GM21723 (cell line): ENCODE data around the gene TMEM19.

Experiments
- ATAC-seq: cut with Tn5 transposase; IDR thresholded peaks from one replicate; pipeline ENCODE4 v1.9.1; 2021; ENCODE audit warnings: mild to moderate bottlenecking, moderate library complexity; ENCODE audit not compliant: unreplicated experiment

TMEM19 gene

DNA sequence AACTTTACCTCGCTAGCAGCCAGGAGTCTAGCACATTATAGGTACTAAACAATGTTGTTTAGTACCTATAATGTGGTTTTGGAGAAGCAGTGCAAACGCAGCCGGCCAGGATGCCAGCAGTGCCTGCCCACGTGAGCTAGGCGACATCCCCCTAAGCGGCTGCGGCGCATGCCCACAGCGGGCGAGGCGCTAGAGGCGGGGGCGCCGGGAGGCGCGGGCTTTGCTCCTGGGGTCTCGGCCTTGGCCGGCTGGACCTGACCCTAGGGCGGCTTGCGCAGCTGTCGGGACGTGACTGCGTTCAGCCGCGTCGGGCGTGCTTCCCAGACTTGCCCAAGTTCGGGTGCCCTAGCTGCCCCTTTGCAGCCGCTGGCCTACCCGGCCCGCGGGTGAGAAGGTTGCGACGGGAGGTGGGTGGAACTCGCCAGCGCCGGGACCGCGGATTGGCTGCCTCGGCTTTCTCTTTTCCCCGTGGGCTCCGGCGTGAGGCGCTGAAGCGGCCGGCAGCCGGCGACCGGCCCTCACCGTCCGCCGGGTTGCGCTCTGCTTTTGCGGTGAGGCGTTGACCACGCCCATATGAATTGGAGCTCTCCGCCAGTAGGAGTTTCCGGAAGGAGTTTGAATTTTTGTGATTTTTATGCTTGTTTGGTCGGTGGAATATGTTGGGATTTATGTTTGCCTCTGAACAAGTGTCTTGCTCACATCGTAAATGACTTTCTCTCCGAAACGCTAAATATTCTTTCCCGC, at the start of gene TMEM19:
TSS of gene TMEM19 (plus strand) at position 169 of the 744 bp plus-strand sequence. CDS start 599 bp downstream, outside the sequence.
- ATAC-seq = peak; percentile 88

DNA sequence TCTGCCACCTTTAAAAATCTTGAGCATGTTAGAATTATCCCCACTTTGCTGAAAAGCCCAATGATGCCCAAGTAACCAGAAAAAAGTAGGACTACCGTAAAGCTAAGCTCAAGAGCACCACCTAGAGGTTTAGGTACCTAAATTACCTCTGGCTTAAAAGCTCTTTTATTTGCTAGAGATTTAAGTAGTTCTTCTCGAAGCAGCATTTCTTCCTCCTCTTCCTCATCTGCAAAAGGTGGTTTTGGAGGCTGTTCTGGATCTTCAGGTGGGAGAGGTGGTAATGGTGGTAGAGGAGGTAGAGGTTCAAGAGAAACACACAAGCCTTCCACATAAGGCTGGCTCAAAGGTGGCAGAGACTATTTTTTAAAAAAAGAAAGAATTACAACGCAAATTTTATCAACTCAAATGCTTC, 49.2 kb upstream of the TMEM19 start:
- ATAC-seq = peak; percentile 74

GRCh38 chr12:71638499-71638898, 47.4 kb upstream of the TMEM19 start:
- no peak for ATAC-seq

DNA sequence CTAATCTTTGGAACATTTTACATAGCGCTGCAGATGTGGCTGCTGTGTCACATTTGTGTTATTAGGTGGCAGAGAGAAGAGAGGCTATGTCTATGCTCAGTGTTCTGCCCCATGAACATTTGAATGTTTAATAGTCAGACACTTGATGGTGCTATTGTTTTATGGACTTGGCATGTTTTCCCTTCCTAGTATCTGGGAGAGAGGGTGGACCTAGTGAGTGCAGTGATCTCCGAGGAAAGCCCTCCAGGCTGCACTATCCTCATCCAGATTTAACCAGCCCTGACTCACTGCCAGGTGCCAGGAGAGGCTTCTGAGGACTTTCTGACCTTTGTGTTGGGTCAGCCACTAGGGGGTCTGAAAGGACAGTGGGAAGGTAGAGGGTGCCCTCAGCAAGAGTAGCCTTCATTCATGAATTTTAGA, 46.5 kb upstream of the TMEM19 start:
- no peak for ATAC-seq

- no peak for ATAC-seq
Measured at GRCh38 chr12:71640316-71640715, 45.6 kb upstream of the TMEM19 start.

- ATAC-seq = no peak
Measured at GRCh38 chr12:71641390-71641789, 44.5 kb upstream of the TMEM19 start.

DNA sequence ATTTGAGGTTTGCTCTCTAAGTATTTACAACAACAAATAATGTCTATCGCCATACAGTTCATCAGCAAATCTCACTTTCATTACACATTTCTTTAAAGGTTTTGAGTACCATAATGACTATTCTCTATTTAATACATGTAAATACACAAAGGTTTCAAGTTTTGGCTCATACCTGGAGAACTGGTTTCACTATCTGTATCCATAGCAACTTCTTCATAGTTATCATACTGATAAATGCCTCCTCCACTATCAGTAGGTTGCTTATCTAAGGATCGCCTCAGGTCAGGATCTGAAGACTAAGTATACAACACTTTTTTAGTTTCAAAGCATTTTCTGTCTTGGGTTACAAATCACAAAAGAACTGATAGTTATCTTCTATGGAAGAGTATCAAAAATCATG, 43.6 kb upstream of the TMEM19 start:
- peak; percentile 54 for ATAC-seq

DNA sequence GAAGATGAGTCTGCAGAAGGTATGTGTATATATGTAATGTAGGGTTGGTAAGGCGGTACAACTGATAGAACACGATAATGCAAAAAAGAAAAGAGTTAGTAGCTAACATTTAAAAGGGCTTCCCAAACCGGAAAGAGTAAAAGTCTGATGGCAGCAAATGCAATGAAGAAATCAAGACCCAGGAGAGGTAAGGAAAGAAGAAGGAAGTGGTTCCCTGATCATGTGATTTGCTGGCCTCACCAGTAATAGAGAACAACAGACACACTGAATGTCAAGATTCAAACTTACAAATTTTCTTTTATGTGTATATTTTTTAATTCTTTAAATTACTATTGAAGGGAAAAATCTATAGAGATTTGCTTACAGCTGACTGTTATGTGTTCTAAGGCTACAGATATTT, 40.6 kb upstream of the TMEM19 start:
- no peak for ATAC-seq

- ATAC-seq = no peak
Measured at GRCh38 chr12:71646512-71646911, 39.4 kb upstream of the TMEM19 start.

DNA sequence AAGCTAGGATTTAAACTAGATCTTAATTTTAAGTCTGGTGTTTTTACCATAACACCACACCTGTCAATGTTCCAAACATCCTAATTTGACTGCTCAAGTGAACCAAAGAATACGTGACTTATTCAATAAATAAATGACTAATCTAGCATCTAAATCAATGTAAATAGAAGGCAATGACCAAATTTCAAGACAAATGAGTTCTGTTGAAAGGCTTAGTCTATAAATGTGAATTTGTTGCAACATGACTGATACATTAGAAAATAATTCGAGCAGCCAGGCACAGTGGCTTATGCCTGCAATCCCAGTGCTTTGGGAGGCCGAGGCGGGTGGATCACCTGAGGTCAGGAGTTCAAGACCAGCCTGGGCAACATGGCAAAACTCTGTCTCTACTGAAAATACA, 37.3 kb upstream of the TMEM19 start:
- ATAC-seq = no peak

- no peak for ATAC-seq
Measured at GRCh38 chr12:71649401-71649800, 36.5 kb upstream of the TMEM19 start.

GRCh38 chr12:71652656-71653055, 33.2 kb upstream of the TMEM19 start:
- ATAC-seq = no peak

- ATAC-seq = no peak
Measured at GRCh38 chr12:71653137-71653536, 32.7 kb upstream of the TMEM19 start.

GRCh38 chr12:71654200-71654599, 31.7 kb upstream of the TMEM19 start:
- ATAC-seq = no peak

GRCh38 chr12:71655495-71655894, 30.4 kb upstream of the TMEM19 start:
- no peak for ATAC-seq

DNA sequence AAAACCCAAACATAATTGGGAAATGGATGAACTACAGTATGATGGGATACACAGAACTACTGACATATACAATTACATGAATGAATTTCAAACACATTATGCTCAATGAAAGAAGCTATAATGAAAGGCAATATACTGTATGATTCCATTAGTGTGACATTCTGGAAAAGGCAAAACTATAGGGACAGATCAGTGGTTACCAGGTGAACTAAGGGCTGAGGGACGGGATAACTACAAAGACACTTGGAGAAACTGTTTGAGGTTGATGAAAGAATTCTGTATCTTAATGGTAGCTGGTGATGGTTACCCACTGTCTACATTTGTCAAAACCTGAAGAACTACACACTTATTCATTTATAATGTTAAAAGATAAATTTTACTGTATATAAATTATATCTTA, 30.0 kb upstream of the TMEM19 start:
- ATAC-seq = no peak

- no peak for ATAC-seq
Measured at GRCh38 chr12:71656740-71657139, 29.1 kb upstream of the TMEM19 start.

DNA sequence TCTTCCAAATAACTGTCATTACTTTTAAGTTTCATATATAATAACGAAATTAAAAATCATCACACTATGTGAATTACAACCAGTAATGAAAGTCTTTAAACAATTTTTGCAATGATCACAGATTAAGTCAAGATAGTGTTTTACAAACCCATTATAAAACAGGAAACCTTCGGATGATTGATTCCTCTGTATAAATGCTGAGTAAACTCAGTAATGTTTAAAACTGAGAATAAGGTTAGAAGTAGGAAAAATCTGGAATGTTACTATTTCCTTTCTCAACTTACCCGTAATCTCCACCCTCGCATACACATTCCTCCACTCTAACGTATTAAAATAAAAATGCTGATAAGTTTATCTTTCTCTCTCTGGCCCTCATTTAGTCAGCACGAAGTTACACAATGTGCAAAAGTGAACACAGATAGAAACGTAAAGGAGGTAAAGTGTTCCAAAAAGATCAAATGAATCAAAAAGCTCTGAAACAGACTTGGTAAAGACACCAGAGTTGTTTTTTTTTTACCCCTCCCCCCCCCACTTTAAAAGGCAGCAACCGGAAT, 23.8 kb upstream of the TMEM19 start:
- ATAC-seq = no peak

- peak; percentile 32 for ATAC-seq
Measured at GRCh38 chr12:71662849-71663560, 22.9 kb upstream of the TMEM19 start.

DNA sequence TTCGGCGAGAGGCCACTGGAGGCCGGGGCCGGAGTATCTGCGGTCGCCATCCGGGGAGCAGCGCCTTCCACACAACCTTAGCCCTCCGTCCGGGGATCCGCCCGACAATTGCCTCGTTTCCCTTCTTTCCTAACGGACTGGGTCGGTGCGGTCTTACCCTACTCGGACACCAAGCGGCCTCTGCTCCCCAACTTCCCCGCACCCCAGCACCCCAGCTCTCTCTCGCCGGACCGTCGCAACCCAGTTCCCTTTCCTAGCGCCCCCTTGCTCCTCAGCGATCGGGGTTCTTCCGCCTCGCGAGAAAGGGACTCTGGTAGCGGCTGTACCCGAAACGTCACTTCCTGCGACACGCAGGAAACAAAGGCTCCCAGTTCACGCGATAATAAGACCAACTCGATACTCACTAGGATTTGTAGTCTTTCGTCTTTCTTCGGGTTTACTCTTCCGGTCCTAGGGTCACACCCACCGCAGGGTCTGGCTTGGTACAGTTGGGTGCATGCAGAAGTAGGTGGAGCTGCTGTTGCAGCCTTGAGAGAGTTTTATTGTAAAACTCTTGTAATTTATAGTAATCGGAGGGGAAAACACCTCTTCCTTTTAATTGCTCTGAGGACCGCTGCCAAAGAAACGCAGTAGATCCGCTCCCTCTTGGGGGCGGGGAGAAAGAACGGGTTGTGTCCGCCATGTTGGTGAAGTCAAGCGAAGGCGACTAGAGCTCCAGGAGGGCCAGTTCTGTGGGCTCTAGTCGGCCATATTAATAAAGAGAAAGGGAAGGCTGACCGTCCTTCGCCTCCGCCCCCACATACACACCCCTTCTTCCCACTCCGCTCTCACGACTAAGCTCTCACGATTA, 22.1 kb upstream of the TMEM19 start, which contains the start of the genes THAP2 and ZFC3H1:
TSS of gene THAP2 (plus strand) at position 741 of the 850 bp plus-strand sequence. CDS start 209 bp downstream, outside the sequence.
TSS of gene ZFC3H1 (minus strand) at position 288 of the 850 bp plus-strand sequence. CDS start at position 50, 238 bp downstream.
- peak; percentile 93 for ATAC-seq
